Fibroblast of lung (primary cell): ENCODE results near the gene DPP10. TPM values are rescaled to one million over a fixed set of nuclear protein-coding genes. Genes with fewer than 3 reads are reported as not detected.

Source experiments
- DNase-seq, 2 donors: peaks; one replicate each; pipeline versions ENCODE4 v3.0.0 to v3.0.0-alpha.2; 2010; ENCODE audit warnings: low read depth in 2 of 2
- H2AFZ ChIP-seq: 2 replicates; pipeline ENCODE4 v1.5.1; 2012; ENCODE audit warnings: low read length, control low read depth, inconsistent platforms
- H3K27ac ChIP-seq: 2 replicates; pipeline ENCODE4 v1.5.1; 2011; ENCODE audit warnings: low read length, control low read depth; ENCODE audit not compliant: insufficient read depth
- H3K27me3 ChIP-seq: 2 replicates; pipeline ENCODE4 v1.5.1; 2011; ENCODE audit warnings: mild to moderate bottlenecking, low read length; ENCODE audit not compliant: control insufficient read depth, insufficient read depth
- H3K36me3 ChIP-seq: 2 replicates; pipeline ENCODE4 v1.5.1; 2011; ENCODE audit warnings: low read length; ENCODE audit not compliant: control insufficient read depth, insufficient read depth
- H3K4me1 ChIP-seq: 2 replicates; pipeline ENCODE4 v1.5.1; 2011; ENCODE audit warnings: low read length; ENCODE audit not compliant: control insufficient read depth, insufficient read depth; ENCODE audit errors: extremely low read depth
- H3K4me2 ChIP-seq: 2 replicates; pipeline ENCODE4 v1.5.1; 2011; ENCODE audit warnings: low read length, control low read depth; ENCODE audit not compliant: insufficient read depth; ENCODE audit errors: extremely low read depth
- H3K4me3 ChIP-seq, 4 experiments: fragments of 200-600 bp in 1 of 4; sonication (generic) in 1 of 4; replicated peaks in 1 of 4; 2 replicates each; pipeline ENCODE4 v1.5.1; 2011 to 2016; ENCODE audit warnings: low read length in 4 of 4, low read depth in 3 of 4, mild to moderate bottlenecking in 3 of 4, control low read depth in 2 of 4, inconsistent platforms in 1 of 4, mixed read lengths in 1 of 4; ENCODE audit not compliant: insufficient read depth in 1 of 4; ENCODE audit errors: control extremely low read depth in 1 of 4
- H3K79me2 ChIP-seq: 2 replicates; pipeline ENCODE4 v1.5.1; 2012; ENCODE audit warnings: mild to moderate bottlenecking, low read length, inconsistent platforms; ENCODE audit not compliant: control insufficient read depth, insufficient read depth
- H3K9ac ChIP-seq: 2 replicates; pipeline ENCODE4 v1.5.1; 2011; ENCODE audit warnings: mild to moderate bottlenecking, low read length, control low read depth; ENCODE audit not compliant: insufficient read depth
- H3K9me3 ChIP-seq: 2 replicates; pipeline ENCODE4 v1.5.1; 2012; ENCODE audit warnings: low read depth, low read length; ENCODE audit not compliant: control insufficient read depth, insufficient read depth
- H4K20me1 ChIP-seq: 2 replicates; pipeline ENCODE4 v1.5.1; 2011; ENCODE audit warnings: low read length; ENCODE audit not compliant: control insufficient read depth, insufficient read depth; ENCODE audit errors: extremely low read depth
- EZH2 ChIP-seq: IDR thresholded peaks from 2 replicates; pipeline ENCODE4 v1.5.1; 2012; ENCODE audit warnings: low read length, control low read depth, mild to moderate bottlenecking; ENCODE audit errors: missing control alignments
- polyA plus RNA-seq, 2 donors: library from polyadenylated mRNA; depleted of rRNA in 1 of 2; stranded (reverse) in 1 of 2; unstranded in 1 of 2; fragments of >200 nt; gene quantifications; 2 replicates each; pipeline ENCODE4 v1.2.1, GENCODE V29; 2011 to 2012; ENCODE audit warnings: missing spikeins in 1 of 2
- total RNA-seq: library from RNA; depleted of rRNA; stranded (reverse); fragments of >200 nt; gene quantifications from 2 replicates; pipeline ENCODE4 v1.2.1, GENCODE V29; 2014
- TF ChIP-seq, protein P1 (sequence below), 2 donors: IDR thresholded peaks in 1 of 2; conservative IDR thresholded peaks in 1 of 2; 1 replicate in 1 of 2; 2 replicates in 1 of 2; pipeline ENCODE4 v1.5.1; 2011 to 2012; ENCODE audit warnings: low read length in 2 of 2, control low read depth in 1 of 2, inconsistent platforms in 1 of 2, low read depth in 1 of 2, mild to moderate bottlenecking in 1 of 2

DPP10 gene
- total and polyA plus RNA-seq, 2 donors (not counting 1 experiment from before 2014, with no cell fraction given) = not detected

DNA sequence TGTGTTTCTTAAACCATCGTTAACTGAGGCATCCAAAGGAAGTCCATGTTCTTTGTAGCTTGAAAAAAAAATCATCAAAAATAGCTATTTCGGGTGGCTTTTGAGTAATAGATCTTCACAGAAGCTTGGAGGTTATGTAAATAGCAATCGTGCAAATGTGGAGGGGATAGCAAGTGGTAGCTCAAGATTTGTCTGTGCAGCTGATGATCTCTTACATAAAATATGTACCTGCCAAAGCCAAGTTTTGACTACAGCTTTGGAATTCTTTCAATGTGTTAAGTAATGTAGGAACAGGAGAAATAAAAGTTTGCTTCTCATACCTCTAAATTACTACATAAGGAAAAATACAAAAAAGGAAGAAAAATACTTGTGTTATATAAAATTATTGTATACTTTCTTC lies 1432.0 kb downstream of the DPP10 start:
- Histone ChIP-seq H3K27me3 (no peaks in the 10 kb centered on the region), H4K20me1 (no peaks in the 10 kb centered on the region), H3K79me2 (no peaks in the 10 kb centered on the region), H3K36me3 (no peaks in the 10 kb centered on the region), H3K4me3 (no peak overlapping the region), H3K9ac (no peak overlapping the region), H3K4me1 (no peaks in the 10 kb centered on the region), H2AFZ (no peak overlapping the region), H3K27ac (no peak overlapping the region), H3K4me2 (no peak overlapping the region), H3K9me3 (no peaks in the 10 kb centered on the region)
- DNase-seq = no peak
- TF ChIP-seq, protein P1, sequence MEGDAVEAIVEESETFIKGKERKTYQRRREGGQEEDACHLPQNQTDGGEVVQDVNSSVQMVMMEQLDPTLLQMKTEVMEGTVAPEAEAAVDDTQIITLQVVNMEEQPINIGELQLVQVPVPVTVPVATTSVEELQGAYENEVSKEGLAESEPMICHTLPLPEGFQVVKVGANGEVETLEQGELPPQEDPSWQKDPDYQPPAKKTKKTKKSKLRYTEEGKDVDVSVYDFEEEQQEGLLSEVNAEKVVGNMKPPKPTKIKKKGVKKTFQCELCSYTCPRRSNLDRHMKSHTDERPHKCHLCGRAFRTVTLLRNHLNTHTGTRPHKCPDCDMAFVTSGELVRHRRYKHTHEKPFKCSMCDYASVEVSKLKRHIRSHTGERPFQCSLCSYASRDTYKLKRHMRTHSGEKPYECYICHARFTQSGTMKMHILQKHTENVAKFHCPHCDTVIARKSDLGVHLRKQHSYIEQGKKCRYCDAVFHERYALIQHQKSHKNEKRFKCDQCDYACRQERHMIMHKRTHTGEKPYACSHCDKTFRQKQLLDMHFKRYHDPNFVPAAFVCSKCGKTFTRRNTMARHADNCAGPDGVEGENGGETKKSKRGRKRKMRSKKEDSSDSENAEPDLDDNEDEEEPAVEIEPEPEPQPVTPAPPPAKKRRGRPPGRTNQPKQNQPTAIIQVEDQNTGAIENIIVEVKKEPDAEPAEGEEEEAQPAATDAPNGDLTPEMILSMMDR (conservative IDR thresholded peaks at IDR 0.05 in 1 of 2, IDR thresholded peaks at IDR 0.05 in 1 of 2; ENCODE audit: low read depth in 1 of 2, low read length in 2 of 2) = no peak
- TF ChIP-seq EZH2 = no peak

DNA sequence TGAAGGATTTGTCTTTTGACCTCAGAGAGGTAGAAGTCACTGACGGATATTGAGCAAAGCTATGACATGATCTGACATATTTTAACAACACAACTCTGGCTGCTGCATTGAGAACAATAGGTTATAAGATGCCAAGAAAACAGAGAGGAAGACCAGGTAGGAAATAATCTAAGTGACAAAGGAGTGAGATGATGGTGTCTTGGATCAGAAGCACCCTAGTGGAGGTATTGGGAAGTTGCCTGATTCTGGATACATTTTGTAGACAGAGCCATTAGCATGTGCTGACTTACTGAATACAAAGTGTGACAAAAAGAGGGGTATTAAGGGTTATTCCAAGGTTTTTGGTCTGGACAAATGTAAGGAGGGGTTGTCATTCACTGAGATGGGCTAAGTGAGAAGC lies 1438.1 kb downstream of the DPP10 start:
- no peaks in the 10 kb centered on the region for H3K4me1 ChIP-seq
- H3K27me3 ChIP-seq = no peaks in the 10 kb centered on the region
- no peaks in the 10 kb centered on the region for H3K36me3 ChIP-seq
- DNase-seq = no peak
- no peak overlapping the region for H3K27ac ChIP-seq
- no peak overlapping the region for H2AFZ ChIP-seq
- H4K20me1 ChIP-seq = no peaks in the 10 kb centered on the region
- H3K9me3 ChIP-seq = no peaks in the 10 kb centered on the region
- H3K79me2 ChIP-seq = no peaks in the 10 kb centered on the region
- no peak overlapping the region for H3K4me2 ChIP-seq
- TF ChIP-seq EZH2 = no peak
- TF ChIP-seq, protein P1 (conservative IDR thresholded peaks at IDR 0.05 in 1 of 2, IDR thresholded peaks at IDR 0.05 in 1 of 2; ENCODE audit: low read depth in 1 of 2, low read length in 2 of 2) = no peak
- no peak overlapping the region for H3K9ac ChIP-seq
- no peak overlapping the region for H3K4me3 ChIP-seq

DNA sequence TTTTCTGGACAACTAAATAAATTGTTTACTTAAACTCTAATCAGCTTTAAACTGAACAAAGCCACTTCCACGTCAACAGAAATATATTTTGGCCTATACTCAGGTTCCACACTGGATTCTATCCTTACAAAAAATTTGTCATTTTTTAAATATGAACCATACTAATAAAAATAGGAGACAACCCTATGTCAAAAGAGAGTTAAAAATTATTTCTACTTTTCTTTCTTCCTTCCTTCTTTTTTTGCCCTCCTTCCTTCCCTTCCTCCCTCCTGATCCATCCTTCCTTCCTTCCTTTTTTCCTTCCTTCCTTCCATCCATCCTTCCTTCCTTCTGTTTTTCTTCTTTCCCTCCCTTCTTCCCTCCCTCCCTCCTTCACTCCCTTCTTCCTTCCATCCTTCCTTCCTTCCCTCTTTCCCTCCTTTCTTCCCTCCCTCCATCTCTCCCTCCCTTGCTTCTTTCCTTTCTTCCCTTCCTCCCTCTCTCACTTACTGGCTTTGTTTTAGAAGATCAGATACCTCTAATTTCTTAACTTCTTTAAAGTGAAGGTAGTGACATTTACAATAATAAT lies 1444.9 kb downstream of the DPP10 start:
- Histone ChIP-seq H4K20me1 (no peaks in the 10 kb centered on the region), H3K27ac (no peak overlapping the region), H3K36me3 (no peaks in the 10 kb centered on the region), H3K79me2 (no peaks in the 10 kb centered on the region), H3K4me2 (no peak overlapping the region), H3K4me3 (no peak overlapping the region), H3K9me3 (no peaks in the 10 kb centered on the region), H2AFZ (no peak overlapping the region), H3K4me1 (no peaks in the 10 kb centered on the region), H3K9ac (no peak overlapping the region), H3K27me3 (no peaks in the 10 kb centered on the region)
- DNase-seq = no peak
- TF ChIP-seq, protein P1 (conservative IDR thresholded peaks at IDR 0.05 in 1 of 2, IDR thresholded peaks at IDR 0.05 in 1 of 2; ENCODE audit: low read depth in 1 of 2, low read length in 2 of 2) = no peak
- TF ChIP-seq EZH2 = no peak
